Skin epidermis (tissue), 12 donors: ENCODE data around the gene BTN3A1.
A peak's percentile ranks its signal among the peaks of the same experiment; 100 is the strongest.
"Not testable (repeated sequence)": the region's sequence is repeated elsewhere in the genome, so short reads cannot be mapped to it uniquely, and the experiment has no call there.

Experiments used
- H3K27ac ChIP-seq, 21 experiments: fragments of 200-600 bp; sonication (generic) in 11 of 21; one replicate each; pipeline ENCODE4 v1.5.0; 2020; ENCODE audit warnings: mild to moderate bottlenecking in 3 of 21, inconsistent platforms in 2 of 21, moderate library complexity in 2 of 21
- H3K4me3 ChIP-seq, 7 experiments: fragments of 200-600 bp; sonication (generic) in 2 of 7; one replicate each; pipeline ENCODE4 v1.5.0; 2020; ENCODE audit warnings: inconsistent platforms in 2 of 7, mild to moderate bottlenecking in 2 of 7, moderate library complexity in 1 of 7

The BTN3A1 gene

GRCh38 chr6:26408828-26409730 lies 7.0 kb downstream of the BTN3A1 start:
- no peak overlapping the region for H3K27ac ChIP-seq
- no peak overlapping the region for H3K4me3 ChIP-seq

GRCh38 chr6:26411751-26412150 lies 9.7 kb downstream of the BTN3A1 start:
- Histone ChIP-seq H3K27ac (no peak overlapping the region), H3K4me3 (no peak overlapping the region)

DNA sequence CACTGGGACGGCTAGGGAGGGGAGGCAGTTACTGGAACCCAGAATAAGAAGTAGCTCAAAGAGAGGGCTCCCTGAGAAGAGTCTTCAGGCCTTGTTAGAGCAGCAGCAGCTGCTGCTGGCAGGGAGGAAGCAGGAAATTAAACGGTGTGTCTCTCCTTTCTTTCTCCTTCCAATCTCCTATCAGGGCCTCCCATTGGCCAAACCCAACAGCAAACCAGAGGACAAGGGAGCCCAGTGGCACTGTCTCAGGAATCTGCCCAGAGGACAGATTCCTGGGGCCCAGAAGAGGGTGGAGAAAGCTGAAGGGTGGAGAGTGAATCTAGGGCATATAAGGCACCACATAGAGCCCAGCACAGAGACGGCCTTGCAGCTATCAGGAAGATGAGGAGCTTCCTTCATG lies 10.2 kb downstream of the BTN3A1 start:
- H3K4me3 ChIP-seq = no peak overlapping the region
- H3K27ac ChIP-seq = no peak overlapping the region

- Histone ChIP-seq H3K4me3 (no peak overlapping the region), H3K27ac (no peak overlapping the region)
Measured at GRCh38 chr6:26412954-26413353, 10.9 kb downstream of the BTN3A1 start.

DNA sequence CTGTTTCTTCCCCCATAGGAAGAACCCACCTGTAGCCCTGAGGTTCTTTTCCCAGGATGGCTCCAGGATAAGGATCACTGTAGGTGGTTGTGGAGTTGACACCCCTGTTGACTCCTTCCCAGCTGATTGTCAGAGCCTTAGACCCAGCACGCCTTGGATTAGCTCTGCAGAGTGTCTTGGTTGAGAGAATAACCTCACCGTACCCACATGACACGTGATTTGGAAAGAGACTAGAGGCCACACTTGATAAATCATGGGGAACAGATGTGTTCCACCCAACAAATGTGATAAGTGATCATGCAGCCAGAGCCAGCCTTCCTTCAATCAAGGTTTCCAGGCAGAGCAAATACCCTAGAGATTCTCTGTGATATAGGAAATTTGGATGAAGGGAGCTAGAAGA lies 12.2 kb downstream of the BTN3A1 start:
- no peak overlapping the region for H3K27ac ChIP-seq
- H3K4me3 ChIP-seq = no peak overlapping the region

- Histone ChIP-seq H3K27ac (no peak overlapping the region), H3K4me3 (no peak overlapping the region)
Measured at GRCh38 chr6:26415036-26415614, 13.1 kb downstream of the BTN3A1 start.

- Histone ChIP-seq H3K27ac (no peak overlapping the region), H3K4me3 (no peak overlapping the region)
Measured at GRCh38 chr6:26415791-26416190, 13.7 kb downstream of the BTN3A1 start.

GRCh38 chr6:26416288-26416687 lies 14.2 kb downstream of the BTN3A1 start:
- H3K4me3 ChIP-seq = no peak overlapping the region
- no peak overlapping the region for H3K27ac ChIP-seq

DNA sequence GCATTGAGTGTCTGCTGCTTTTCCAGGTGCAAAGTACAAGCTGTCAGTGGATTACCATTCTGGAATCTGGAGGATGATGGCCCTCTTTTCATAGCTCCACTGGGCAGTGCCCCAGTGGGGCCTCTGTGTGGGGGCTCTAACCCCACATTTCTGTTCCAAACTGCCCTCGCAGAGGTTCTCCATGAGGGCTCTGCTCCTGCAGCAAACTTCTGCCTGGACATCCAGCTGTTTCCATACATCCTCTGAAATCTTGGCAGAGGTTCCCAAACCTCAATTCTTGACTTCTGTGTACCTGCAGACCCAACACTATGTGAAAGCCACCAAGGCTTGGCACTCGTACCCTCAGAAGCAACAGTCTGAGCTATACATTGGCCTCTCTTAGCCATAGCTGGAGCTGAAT lies 16.0 kb downstream of the BTN3A1 start:
- H3K27ac ChIP-seq, H3K4me3 ChIP-seq: not testable (repeated sequence)

GRCh38 chr6:26418795-26419194 lies 16.7 kb downstream of the BTN3A1 start:
- H3K27ac ChIP-seq, H3K4me3 ChIP-seq: not testable (repeated sequence)

- Histone ChIP-seq H3K27ac (peak overlapping the region in 20 of 21 experiments; percentile 46 to 93 (median 86)), H3K4me3 (peak overlapping the region in 6 of 7 experiments; percentile 60 to 88 (median 75))
Measured at GRCh38 chr6:26420688-26421171, 18.7 kb downstream of the BTN3A1 start.

- Histone ChIP-seq H3K27ac (peak overlapping the region; percentile 66 to 93 (median 86)), H3K4me3 (peak overlapping the region; percentile 60 to 88 (median 75))
Measured at GRCh38 chr6:26421259-26422144, 19.4 kb downstream of the BTN3A1 start.

DNA sequence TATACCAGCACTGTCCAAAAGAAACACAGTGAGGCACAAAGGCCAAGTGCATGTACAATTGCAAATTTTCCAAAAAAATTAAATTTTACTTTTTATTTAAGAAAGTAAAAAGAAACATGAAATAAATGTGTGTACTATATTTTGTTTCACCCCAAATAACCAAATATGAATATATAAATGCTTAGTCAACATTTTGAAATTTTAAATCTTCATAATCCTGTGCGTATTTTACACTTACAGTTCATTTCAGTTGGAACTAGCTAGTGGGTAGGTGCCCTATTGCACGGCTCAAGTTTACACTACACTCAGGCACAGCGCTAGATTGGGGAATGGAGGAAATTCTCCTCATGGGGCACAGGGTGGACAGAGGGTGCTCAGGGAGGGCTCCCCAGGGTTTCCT lies 20.3 kb downstream of the BTN3A1 start:
- peak overlapping the region in 5 of 7 experiments; percentile 73 to 88 (median 75) for H3K4me3 ChIP-seq
- H3K27ac ChIP-seq = peak overlapping the region in 1 of 21 experiments; percentile 88

GRCh38 chr6:26426691-26427450 lies 24.8 kb downstream of the BTN3A1 start:
- H3K4me3 ChIP-seq = no peak overlapping the region
- no peak overlapping the region for H3K27ac ChIP-seq

GRCh38 chr6:26427451-26427809 lies 25.4 kb downstream of the BTN3A1 start:
- Histone ChIP-seq H3K4me3 (no peak overlapping the region), H3K27ac (no peak overlapping the region)

DNA sequence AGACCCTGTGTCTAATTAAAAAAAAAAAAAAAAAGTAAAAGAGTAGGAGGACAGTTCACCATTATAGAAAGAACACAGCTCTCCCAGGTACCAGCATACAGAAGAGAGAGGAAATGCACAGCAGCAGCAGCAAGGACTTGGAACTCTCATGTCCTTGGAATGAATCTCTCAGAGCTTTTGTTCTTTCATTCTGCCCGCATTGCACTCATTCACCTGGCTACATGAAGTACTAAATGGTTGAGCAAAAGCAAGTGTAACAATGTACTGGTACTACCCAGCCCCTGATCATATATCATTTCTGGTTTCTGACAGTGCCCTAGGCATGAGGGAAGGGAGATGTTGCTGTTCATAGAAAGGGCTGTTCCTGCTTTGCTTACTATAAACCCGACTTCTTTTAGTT lies 26.1 kb downstream of the BTN3A1 start:
- Histone ChIP-seq H3K4me3 (no peak overlapping the region), H3K27ac (no peak overlapping the region)

DNA sequence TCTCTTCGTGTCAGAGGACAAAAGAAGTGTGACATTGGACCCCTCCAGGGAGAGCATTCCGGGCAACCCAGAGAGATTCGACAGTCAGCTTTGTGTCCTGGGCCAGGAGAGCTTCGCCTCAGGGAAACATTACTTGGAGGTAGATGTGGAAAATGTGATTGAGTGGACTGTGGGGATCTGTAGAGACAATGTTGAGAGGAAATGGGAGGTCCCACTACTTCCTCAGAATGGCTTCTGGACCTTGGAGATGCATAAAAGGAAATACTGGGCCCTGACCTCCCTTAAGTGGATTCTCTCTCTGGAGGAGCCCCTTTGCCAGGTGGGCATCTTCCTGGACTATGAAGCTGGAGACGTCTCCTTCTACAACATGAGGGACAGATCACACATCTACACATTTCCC lies 28.7 kb downstream of the BTN3A1 start:
- Histone ChIP-seq H3K4me3 (no peak overlapping the region), H3K27ac (no peak overlapping the region)

DNA sequence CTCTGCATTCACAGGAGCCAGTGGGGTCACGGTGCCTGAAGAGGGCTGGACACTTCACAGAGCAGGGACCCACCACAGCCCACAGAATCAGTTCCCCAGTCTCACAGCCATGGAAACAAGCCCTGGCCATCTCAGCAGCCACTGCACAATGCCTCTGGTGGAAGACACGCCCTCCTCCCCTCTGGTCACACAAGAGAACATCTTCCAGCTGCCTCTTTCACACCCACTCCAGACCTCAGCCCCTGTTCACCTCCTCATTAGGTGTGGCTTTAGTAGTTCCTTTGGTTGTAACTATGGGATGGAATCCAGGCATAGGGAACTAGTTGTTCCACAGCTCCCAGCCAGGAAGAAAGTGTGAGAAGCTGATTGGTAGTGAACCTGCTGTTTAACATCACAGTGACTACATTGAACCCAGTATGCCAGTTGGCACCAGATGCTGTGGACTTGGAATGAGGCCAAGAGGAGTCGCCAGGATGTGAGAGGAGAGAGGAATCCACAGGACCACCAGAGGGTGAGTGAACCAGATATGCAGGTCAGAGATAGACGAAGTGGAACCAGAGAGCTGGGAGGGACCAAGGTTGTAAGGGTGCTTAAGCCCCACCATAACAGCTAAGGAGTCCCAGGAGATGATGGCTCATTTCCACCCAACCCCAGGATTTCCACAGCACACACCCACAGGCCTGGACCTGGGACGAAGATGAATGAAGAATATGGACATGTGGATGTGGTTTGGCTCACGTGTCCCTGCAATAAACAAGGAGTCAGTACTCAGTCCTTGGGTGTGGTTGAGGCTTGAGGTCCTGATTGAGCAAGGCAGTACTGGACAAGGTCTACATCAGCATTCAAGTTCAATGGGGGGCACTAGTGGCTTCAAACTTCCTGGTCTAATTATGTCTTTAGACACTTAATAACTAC lies 29.4 kb downstream of the BTN3A1 start:
- Histone ChIP-seq H3K4me3 (no peak overlapping the region), H3K27ac (no peak overlapping the region)
